IPS DF 4.7 (cell line): ENCODE data around the gene VWF.
"Not testable (repeated sequence)": the region's sequence is repeated elsewhere in the genome, so short reads cannot be mapped to it uniquely, and the experiment has no call there.

ENCODE experiments used
- DNase-seq: peaks from one replicate; pipeline ENCODE4 v3.0.0-alpha.2; 2013; ENCODE audit warnings: low spot score; ENCODE audit errors: extremely low read depth

The VWF gene

DNA sequence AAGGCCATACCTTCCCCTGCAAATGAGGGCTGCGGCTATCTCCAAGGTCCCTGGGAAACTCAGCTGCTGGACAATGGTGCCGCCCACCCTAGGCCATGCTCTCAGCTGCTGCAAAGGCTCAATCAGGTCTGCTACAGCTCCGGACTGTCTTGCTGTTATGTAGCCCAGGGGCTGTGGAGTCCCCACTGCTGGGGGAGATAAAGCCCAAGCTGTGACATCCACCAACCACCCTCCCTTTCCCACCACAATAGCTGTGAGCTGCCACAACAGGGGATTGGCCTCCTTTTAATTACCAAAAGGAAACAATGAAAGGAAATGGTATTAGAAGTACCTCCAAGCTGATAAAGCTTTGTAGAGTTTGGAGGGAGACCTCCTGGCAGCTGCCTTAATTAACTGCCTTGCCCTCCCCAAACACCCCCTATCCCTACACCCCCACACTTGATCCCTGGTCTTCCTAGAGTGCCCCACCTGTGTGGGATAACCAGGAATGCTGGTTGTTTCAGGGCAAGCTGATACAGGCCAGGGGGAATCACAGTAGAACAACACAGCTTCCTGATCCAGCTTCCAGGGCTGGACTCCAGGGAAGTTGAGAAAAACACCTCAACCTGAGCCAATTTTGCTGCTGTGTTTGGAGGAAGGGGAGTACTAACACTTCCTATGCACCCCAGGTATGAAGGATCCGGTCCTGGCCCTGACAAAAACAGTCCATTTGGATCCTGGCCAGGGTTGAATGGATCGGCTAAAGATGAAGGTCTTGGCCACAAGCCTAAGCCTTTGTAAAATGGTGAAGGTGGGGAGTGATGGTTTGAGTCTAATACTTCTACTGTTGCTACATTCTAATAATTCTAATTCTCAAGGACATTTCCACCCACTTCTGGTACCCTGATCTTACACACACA is at the start of gene VWF:
Gene VWF, minus strand, starts transcription at position 260 of the 899 bp plus-strand sequence. CDS start 1,474 bp downstream, outside the sequence.
- DNase-seq, result no peak

DNA sequence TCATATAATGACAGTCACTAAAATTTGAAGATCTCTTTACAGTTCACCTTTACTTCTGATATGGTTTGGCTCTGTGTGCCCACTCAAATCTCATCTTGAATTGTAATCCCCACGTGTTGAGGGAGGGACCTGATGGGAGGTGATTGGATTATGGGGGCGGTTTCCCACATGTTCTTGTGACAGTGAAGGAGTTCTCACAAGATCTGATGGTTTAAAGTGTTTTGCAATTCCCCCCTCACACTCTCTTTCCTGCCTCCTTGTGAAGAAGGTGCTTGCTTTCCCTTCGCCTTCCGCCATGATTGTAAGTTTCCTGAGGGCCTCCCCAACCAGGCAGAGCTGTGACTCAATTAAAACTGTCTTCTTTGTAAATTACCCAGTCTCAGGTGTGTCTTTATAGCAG is 48.4 kb upstream of the VWF start:
- no peak for DNase-seq

DNA sequence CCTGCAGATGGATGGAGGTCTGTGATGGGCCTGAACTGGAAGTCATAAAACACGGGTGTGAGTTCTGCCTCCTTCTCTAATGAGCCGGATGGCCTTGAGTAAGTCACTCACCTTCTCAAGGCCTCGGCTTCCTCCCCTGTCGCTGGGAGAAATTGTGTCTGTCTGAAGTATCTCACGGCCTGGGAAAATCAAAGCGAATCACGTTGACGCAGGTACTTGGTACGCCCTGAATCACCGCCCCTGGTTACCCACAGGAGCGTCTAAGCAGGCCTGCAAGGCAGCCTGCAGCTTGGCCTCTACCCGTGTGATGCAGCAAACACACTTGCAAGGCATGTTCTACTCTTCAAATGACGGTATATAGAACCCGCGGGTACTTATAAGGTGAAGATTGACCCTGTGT is 47.6 kb upstream of the VWF start:
- DNase-seq, result no peak

DNA sequence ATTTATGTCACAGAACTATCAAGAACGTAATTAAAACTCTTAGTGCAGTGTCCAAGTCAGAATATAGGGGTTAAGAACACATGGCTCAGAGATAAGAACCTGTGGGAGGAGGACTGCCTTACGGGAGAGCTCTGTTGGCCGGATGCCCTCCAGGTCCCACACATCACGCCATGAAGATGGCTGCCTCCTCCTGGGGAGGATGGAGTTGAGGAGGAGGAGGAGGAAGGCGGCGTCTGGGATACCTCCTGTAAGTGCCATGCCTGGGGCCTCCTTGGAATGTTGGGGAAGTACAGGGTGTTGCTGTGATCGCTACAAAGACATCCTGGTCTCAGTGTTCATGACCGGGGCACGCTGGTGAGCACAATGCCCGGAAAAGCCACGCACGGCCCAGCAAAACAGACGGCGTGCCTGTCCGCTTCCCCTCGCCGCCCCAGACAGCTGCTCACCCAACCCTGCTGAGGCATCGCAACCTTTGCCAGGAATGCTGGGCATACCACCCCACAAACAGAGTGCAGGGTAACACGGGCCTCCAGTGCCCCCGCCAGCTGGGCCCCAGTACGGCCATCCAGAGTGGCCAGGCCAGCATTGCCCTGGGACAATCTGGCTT is 47.0 kb upstream of the VWF start:
- no peak for DNase-seq

DNA sequence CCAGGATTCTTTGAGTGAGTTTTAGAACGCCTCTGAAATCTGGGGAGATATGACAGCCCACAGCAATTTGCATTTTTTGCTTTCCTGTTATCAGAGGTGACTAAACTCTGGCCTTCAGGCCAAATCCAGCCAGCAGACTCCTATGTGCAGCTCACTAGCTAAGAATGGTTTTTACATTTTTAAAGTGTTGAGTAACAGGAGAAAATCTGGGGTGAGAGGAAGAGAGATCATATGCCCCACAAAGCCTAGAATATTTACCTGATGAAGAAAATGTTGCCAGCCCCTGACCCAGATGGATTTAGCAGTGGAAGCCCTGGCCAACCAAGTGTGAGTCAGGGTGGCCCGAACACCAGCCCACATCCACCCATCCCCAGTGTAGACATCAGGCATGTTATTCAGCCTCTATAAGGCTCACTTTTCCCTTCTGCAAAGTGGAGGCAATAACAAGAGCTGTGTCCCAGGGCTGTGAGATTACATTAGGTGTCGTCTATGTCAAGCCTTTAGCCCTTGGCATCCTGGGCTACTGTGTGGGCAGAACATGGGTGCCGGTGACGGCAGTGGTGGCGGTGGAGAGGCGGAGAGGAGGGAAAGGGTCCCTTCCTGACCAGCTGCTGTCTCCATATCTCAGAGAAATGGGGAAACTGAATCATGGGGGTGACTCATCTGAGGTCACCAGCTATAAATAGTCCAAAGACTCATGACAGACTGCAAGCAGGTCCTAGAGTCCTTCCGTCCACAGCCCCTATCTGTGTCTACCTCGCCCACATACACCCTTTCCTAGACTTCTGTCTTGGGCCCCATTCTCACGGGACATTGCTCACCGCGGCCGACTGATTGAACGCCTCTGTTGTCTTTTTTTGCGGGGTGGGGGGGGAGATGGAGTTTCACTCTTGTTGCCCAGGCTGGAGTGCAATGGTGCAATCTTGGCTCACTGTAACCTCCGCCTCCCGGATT is 43.1 kb upstream of the VWF start:
- no peak for DNase-seq

DNA sequence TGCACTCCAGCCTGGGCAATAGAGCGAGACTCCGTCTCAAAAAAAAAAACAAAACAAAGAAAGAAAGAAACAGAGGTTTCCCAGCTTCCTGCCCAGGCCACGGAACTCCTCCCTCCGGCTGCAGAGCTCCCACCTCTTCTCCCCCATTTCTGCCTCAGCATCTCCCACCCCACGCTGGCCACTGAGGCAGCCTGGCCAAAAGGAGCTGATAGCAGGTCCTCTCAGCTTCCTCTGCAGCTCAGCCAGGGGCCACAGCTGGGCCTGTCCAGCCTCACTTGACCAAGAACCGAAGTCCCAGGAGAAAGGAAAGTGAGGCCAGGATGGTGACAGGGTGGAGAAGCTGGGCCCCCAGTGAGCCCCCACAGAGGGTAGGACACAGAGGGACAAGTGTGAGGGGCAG is 42.3 kb upstream of the VWF start:
- DNase-seq, result no peak

DNA sequence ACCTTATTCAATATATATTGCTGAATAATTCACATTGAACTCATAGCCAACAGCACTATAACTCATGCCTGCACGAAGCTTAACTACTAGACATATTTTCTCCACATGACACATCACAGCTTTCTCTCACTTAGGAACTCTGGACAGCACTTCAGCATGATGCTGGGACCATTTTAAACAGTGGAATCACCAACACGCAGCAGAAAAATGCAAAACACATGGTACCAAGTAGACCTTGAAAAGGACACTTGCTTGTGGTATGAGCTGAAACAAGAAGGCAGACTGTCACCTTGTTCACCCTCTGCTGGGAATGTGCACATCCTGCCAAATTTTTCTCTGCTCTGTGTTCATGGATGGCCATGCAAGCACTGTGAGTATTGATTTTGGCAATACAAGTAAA is 40.9 kb upstream of the VWF start:
- DNase-seq, result no peak

DNA sequence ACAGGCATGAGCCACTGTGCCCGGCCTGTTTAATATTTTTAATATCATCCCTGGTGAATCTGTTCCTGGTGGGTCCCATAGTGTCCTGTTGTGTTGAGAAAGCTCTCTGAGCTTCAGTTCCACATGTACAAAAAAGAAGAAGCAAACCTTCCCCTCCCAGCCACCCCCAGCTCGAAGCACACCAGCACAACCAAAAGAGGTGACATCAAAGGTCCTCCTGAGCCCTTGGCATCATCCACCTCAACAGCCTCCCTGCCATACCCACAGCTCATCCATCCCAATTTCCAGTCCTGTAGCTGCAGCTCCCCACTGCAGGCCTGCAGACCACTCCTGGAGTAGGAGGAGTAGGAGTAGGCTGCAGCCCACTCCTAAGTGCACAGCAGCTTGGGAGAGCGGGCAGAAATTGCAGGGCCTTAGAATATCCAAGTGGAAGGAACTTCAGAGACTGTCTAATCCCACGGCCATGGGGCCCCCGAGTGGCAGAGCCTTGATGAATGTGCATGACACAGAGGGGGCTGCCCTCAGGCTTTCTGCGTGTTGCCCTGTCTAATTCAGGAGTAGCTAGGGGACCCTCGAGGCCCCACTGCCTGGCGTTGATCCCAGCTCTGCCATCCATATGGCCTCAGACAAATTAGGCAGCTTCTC is 39.1 kb upstream of the VWF start:
- DNase-seq, result no peak

DNA sequence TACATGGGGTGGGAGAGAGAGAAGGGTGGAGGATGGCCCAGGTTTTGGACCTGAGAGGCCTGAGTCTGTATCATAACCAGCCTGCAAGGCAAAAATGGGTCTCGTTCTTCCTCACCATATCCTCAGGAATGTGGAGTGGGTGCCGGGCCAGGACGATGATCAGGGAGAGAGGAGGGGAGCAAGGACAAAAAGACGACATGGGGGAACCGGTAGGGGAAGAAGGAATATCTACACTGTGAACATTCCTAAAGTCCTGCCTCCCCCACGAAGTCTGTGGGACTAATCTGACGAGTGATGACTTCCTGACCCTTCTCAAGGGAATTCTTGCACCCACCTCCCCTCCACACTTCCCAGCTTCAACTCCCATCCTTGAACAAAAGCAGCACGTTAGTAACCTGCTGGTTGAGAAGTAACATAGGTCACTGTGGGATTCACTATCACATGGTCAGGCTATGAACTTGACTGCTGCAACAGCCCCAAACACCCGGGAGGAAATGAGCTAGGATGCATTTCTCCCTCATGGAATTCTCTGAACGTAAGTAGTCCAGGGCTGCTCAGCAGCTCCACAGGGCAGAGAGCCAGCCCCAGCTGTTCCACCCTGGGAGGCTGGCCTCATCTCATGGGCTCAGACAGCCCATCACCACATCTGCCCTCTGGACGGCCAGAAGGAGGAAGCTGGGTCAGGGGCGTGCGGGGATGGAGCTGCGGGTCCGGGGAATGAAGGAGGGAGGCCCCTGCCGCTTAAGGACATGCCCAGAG is 36.8 kb upstream of the VWF start:
- no peak for DNase-seq

DNA sequence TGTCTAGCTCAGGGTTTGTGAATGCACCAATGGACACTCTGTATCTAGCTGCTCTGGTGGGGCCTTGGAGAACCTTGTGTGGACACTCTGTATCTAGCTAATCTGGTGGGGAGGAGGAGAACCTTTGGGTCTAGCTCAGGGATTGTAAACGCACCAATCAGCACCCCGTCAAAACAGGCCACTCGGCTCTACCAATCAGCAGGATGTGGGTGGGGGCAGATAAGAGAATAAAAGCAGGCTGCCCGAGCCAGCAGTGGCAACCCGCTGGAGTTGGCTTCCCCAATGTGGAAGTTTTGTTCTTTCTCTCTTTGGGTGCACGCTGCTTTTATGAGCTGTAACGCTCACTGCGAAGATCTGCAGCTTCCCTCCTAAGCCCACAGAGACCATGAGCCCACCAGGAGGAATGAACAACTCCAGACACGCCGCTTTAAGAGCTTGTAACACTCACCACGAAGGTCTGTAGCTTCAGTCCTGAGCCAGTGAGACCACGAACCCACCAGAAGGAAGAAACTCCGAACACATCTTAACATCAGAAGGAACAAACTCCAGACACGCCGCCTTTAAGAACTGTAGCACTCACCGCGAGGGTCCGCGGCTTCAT is 35.7 kb upstream of the VWF start:
- not testable (repeated sequence) for DNase-seq

DNA sequence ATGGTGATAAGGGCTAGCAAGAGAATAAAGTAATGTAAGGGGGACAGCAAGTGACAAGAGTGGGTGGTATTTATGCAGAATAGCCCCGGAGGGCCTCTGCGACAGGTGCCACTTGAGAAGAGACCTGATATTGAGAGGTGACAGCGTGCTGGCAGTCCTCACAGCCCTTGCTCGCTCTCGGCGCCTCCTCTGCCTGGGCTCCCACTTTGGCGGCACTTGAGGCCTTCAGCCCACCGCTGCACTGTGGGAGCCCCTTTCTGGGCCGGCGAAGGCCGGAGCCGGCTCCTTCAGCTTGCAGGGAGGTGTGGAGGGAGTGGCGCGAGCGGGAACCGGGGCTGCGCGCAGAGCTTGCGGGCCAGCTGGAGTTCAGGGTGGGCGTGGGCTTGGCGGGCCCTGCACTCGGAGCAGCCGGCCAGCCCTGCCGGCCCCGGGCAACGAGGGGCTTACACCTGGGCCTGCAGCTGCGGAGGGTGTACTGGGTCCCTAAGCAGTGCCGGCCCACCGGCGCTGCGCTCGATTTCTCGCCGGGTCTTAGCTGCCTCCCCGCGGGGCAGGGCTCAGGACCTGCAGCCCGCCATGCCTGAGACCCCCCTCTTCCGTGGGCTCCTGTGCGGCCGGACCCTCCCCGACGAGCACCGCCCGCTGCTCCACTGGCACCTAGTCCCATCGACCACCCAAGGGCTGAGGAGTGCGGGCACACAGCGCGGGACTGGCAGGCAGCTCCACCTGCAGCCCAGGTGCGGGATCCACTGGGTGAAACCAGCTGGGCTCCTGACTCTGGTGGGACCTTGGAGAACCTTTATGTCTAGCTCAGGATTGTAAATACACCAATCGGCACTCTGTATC is 34.9 kb upstream of the VWF start:
- not testable (repeated sequence) for DNase-seq

DNA sequence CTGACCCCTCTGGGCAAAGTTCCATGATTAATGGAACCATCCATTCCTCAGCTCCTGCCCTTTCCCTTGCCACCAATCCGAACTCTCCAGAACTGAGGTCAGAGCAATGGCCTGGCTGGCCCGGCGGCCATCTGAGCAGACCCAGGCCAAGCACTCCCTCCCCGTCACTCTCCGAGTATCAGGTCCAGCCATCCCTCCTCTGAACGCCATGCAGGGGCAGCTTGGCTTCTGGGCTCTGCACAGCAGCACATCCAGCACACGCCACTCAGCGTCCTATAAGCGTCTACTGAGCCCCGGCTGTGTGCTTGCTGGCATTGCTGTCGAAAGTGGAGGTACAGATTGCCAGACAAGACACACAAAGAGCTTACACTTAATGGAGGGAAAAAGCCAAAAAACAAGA is 34.3 kb upstream of the VWF start:
- DNase-seq, result no peak

DNA sequence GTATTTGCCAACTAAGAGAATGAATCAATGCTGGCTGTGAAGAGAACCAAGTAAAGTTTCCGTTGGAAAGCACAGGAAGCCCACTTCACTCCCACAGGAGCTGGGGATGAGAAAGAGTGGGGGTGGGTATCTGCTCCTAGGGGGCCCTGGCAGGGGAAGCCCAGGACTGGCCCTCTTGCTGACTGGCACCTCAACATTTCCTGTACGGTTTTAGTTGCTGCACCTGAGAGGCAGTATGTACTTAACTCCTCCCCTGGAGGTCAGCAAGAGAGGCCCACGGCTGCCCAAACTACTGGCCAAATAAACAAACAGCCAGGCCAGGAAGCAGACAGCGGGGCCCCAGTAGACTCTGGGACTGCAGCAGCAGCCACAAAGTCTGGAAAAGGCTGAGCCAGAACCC is 33.8 kb upstream of the VWF start:
- DNase-seq, result no peak

DNA sequence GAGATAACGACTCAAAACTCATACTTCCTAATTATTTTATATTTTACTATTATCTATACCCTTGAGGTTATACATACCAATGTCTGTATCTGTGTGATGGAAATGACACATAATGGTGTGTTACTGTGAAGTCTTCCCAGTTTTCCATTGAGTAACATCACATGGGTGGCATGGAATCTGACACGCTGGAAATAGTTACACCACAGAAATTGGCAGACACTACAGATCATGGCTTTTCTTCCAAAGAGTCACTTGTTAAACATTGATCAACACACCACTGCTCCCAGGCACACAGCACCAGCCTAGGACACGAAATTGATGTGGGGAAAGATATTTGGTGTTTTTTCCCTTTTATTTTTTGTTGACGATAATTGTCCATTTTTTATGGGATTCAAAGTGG is 33.0 kb upstream of the VWF start:
- DNase-seq, result no peak

DNA sequence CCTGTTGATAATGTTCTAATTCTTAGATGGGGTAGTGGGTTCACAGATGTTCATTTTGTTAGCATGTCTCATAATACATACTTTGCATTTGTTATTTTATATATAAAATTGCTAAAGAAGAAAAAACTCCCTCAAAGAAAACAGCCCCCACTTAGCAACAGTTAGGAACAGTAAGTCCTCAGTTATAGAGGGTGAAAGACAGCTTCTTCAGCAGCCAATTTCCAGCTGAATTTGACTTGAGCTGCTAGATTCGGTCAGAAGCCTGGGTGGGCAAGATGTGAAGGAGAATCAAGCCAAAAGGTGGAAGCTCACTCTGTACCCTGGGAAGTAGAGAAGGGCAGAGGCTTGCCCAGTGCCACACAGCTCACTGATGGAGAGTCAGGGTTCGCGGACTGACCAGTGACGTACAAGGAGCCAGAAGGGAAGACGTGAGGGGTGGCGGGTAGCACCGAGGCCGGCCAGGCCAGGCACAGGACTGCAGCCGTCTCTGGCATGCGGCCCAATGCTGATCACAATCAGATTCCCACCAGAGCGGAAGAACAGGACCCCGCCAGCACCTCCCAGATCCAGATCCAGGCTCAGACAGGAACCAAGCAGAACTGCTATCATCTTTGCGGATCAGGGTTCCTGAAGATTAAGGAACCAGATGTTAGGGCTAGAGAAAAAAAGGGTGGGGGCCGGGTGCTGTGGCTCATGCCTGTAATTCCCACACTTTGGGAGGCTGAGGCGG is 30.4 kb upstream of the VWF start:
- no peak for DNase-seq

DNA sequence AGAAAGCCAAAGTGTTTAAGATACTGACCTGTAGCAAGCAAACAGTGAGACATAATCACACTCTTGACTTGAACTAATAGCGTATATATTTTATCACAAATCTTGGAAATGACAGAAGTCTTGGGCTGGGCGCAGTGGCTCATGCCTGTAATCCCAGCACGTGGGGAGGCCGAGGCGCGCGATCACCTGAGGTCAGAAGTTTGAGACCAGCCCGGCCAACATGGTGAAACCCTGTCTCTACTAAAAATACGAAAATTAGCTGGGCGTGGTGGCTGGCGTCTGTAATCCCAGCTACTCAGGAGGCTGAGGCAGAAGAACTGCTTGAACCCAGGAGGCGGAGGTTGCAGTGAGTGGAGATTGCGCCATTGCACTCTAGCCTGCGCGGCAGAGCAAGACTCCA is 24.3 kb upstream of the VWF start:
- DNase-seq, result not testable (repeated sequence)

DNA sequence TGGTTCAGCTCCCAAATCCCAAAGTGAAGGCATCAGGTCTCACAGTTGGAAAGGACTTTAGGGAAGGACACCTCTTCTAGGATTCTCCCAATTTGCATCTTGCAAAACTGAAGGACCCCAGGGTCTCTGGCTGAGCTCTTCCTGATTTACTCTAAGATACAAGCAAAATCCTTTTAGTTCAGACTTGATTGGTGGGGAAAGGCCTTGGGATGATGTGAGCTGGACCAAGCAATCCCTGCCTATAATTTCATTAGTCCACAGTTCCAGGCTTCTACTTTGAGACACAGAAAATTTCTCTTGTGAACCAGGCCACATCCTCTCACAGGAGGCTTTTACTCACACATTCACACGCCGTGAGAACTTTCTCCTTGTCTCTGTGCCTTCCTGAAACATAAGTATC is 23.6 kb upstream of the VWF start:
- no peak for DNase-seq

DNA sequence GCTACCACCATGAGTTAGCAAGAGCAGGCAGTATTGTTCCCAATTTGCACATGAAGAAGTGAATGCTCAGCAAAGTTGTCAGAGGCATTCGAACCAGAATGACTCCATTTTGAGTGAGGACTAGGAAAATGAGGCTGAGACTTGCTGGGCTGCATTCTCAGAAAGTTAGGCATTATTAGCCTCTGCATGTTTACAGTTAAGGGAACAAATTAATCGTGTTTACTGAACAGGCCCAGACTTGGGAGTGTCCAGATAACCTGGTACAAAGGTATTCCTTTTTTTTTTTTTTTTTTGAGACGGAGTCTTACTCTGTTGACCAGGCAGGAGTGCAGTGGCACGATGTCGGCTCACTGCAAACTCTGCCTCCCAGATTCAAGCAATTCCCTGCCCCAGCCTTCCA is 22.5 kb upstream of the VWF start:
- DNase-seq, result no peak

DNA sequence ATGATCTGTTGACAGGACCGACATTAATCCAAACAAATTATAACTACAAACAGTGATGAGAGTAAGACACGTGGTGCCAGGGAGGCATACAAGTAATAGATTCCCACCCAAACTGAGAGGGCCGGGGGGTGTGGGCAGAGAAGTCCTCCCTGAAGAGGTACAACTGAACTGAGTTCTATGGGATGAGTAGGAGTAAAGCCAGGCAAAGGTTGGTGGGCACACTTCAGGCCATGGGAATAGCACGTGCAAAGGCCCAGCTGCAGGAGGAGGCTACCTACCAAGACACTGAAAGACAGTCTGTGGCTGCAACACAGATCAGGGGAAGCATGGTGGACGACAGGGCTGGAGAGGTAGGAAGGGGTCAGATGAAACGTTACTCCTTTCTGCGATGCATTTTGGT is 22.0 kb upstream of the VWF start:
- DNase-seq, result no peak
